Thoracic aorta (tissue), 2 donors: ENCODE results near the gene TSEN54. TPM values are rescaled to one million over a fixed set of nuclear protein-coding genes. Genes with fewer than 3 reads are reported as not detected.

Source experiments
- ATAC-seq: fragments of 150-250 bp; one replicate; pipeline ENCODE4 v1.8.0; 2017; ENCODE audit warnings: low read depth; ENCODE audit not compliant: insufficient number of reproducible peaks, low FRiP score
- DNase-seq: peaks from one replicate; pipeline ENCODE4 v3.0.0-alpha.2; 2020; ENCODE audit warnings: low spot score
- H3K27ac ChIP-seq, 2 donors: fragments of 200-600 bp; sonication (generic); 1 replicate in 1 of 2; 2 replicates in 1 of 2; pipeline ENCODE4 v1.5.1; 2016; ENCODE audit warnings: mild to moderate bottlenecking in 2 of 2, moderate library complexity in 2 of 2
- H3K27me3 ChIP-seq: fragments of 200-600 bp; sonication (generic); replicated peaks from 2 replicates; pipeline ENCODE4 v1.6.0; 2016; ENCODE audit warnings: mild to moderate bottlenecking; ENCODE audit not compliant: insufficient read depth
- H3K36me3 ChIP-seq: fragments of 200-600 bp; sonication (generic); one replicate; pipeline ENCODE4 v1.5.1; 2016
- H3K4me1 ChIP-seq, 2 donors: fragments of 200-600 bp; sonication (generic); 1 replicate in 1 of 2; 2 replicates in 1 of 2; pipeline versions ENCODE4 v1.5.1 to v1.6.0; 2016; ENCODE audit warnings: low read depth in 2 of 2, mild to moderate bottlenecking in 1 of 2; ENCODE audit not compliant: control insufficient read depth in 1 of 2
- H3K4me3 ChIP-seq: fragments of 200-600 bp; sonication (generic); 2 replicates; pipeline ENCODE4 v1.5.1; 2016; ENCODE audit warnings: mild to moderate bottlenecking
- H3K9me3 ChIP-seq: fragments of 200-600 bp; sonication (generic); 2 replicates; pipeline ENCODE4 v1.5.1; 2016
- CTCF ChIP-seq: fragments of 200-600 bp; sonication (generic); IDR thresholded peaks from one replicate; pipeline ENCODE4 v1.5.1; 2019; ENCODE audit warnings: antibody characterized with exemption
- total RNA-seq, 2 donors: library from RNA; depleted of rRNA; stranded (reverse); fragments of >200 nt; gene quantifications; one replicate each; pipeline versions ENCODE4 v1.1.0 to v1.2.3, GENCODE V29; 2016

The TSEN54 gene
- total RNA-seq, 2 donors from 2014 or later: 17.1 to 48.6 TPM

GRCh38 chr17:75531721-75532072 lies 15.4 kb downstream of the TSEN54 start:
- DNase-seq: no peak
- no peak overlapping the region for H3K27ac ChIP-seq
- H3K9me3 ChIP-seq: no peaks in the 10 kb centered on the region
- H3K27me3 ChIP-seq: no peaks in the 10 kb centered on the region
- TF ChIP-seq CTCF: no peak
- H3K4me1 ChIP-seq: peaks cover 0 to 4% of the 10 kb centered on the region in 2 donors
- no peak overlapping the region for H3K4me3 ChIP-seq
- H3K36me3 ChIP-seq: no peaks in the 10 kb centered on the region
- no peak for ATAC-seq

- no peak overlapping the region for H3K4me3 ChIP-seq
- H3K9me3 ChIP-seq: no peaks in the 10 kb centered on the region
- no peaks in the 10 kb centered on the region for H3K27me3 ChIP-seq
- no peak for TF ChIP-seq CTCF
- H3K4me1 ChIP-seq: no peaks in the 10 kb centered on the region
- H3K36me3 ChIP-seq: no peaks in the 10 kb centered on the region
- DNase-seq: no peak
- ATAC-seq: no peak
- no peak overlapping the region for H3K27ac ChIP-seq
Observed at GRCh38 chr17:75535119-75535537, 18.8 kb downstream of the TSEN54 start.

DNA sequence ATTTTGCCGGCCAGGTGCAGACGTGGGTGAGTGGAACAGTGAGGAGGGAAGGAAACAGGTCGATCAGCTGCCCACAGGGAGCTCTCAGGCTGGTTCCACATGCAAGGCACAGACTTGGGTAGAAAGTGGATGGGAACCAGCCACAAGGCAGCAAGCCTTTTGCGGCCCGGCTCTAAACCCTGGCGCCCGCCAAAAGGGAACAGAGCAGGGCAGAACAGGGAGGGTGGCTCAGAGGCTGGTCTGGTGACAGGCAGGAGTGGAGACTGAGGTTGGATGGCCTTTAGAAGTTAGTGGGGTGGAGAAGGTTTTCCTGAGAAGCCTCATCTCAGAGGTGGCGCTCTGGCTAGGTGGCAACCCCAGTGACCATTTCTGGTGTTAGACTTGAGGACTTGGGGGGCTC lies 19.5 kb downstream of the TSEN54 start:
- Histone ChIP-seq H3K9me3 (no peaks in the 10 kb centered on the region), H3K27ac (no peak overlapping the region), H3K27me3 (no peaks in the 10 kb centered on the region), H3K36me3 (no peaks in the 10 kb centered on the region), H3K4me1 (no peaks in the 10 kb centered on the region), H3K4me3 (no peak overlapping the region)
- no peak for DNase-seq
- ATAC-seq: no peak
- TF ChIP-seq CTCF: no peak

DNA sequence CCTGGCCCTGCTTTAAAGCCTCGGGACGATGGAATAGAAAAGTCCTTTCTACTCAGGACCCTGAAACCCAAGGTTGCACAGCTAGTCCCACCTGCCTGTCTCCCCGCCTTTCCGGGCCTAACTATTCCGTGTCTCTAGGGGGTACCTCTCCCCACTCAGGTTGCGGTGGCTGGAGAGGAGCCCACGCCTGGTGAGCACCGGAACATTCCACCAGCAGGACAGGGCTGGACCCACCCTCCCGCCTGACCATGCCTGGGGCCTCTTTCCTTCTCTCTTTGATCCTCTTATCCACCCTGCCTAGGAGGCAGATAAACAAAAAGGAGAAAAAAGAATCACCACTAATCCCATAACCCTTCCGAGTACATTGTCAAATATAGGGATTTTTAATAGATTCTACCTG lies 20.0 kb downstream of the TSEN54 start:
- Histone ChIP-seq H3K27ac (no peak overlapping the region), H3K36me3 (no peaks in the 10 kb centered on the region), H3K27me3 (no peaks in the 10 kb centered on the region), H3K9me3 (no peaks in the 10 kb centered on the region), H3K4me3 (no peak overlapping the region), H3K4me1 (no peaks in the 10 kb centered on the region)
- DNase-seq: no peak
- no peak for TF ChIP-seq CTCF
- no peak for ATAC-seq

GRCh38 chr17:75539967-75540729 lies 23.8 kb downstream of the TSEN54 start:
- Histone ChIP-seq H3K4me1 (no peaks in the 10 kb centered on the region), H3K9me3 (no peaks in the 10 kb centered on the region), H3K4me3 (no peak overlapping the region), H3K36me3 (no peaks in the 10 kb centered on the region), H3K27ac (no peak overlapping the region), H3K27me3 (no peaks in the 10 kb centered on the region)
- ATAC-seq (no peak), DNase-seq (no peak)
- TF ChIP-seq CTCF: no peak
